GM03348 (cell line): ENCODE results near the gene PTPN1.

Source experiments
- DNase-seq: peaks from one replicate; pipeline ENCODE4 v3.0.0; 2012; ENCODE audit warnings: low spot score

PTPN1 gene

GRCh38 chr20:50513169-50514034 is 3.2 kb downstream of the PTPN1 start:
- peak; percentile 40 for DNase-seq

- DNase-seq, result no peak
Measured at GRCh38 chr20:50514035-50514337, 3.8 kb downstream of the PTPN1 start.

- no peak for DNase-seq
Measured at GRCh38 chr20:50514750-50515149, 4.6 kb downstream of the PTPN1 start.

GRCh38 chr20:50515471-50516106 is 5.4 kb downstream of the PTPN1 start:
- no peak for DNase-seq

GRCh38 chr20:50516180-50516934 is 6.2 kb downstream of the PTPN1 start:
- no peak for DNase-seq

- DNase-seq, result no peak
Measured at GRCh38 chr20:50516935-50517816, 7.0 kb downstream of the PTPN1 start.

GRCh38 chr20:50517817-50518154 is 7.6 kb downstream of the PTPN1 start:
- DNase-seq, result no peak

GRCh38 chr20:50518270-50518721 is 8.1 kb downstream of the PTPN1 start:
- no peak for DNase-seq

GRCh38 chr20:50519036-50519762 is 9.0 kb downstream of the PTPN1 start:
- DNase-seq, result no peak

GRCh38 chr20:50520222-50520880 is 10.2 kb downstream of the PTPN1 start:
- DNase-seq, result no peak

- DNase-seq, result peak; percentile 19
Measured at GRCh38 chr20:50521221-50522052, 11.3 kb downstream of the PTPN1 start.

- DNase-seq, result no peak
Measured at GRCh38 chr20:50522053-50522674, 12.0 kb downstream of the PTPN1 start.

- DNase-seq, result no peak
Measured at GRCh38 chr20:50523552-50524167, 13.5 kb downstream of the PTPN1 start.

GRCh38 chr20:50525681-50526080 is 15.5 kb downstream of the PTPN1 start:
- DNase-seq, result no peak

- DNase-seq, result no peak
Measured at GRCh38 chr20:50526403-50526989, 16.3 kb downstream of the PTPN1 start.

- DNase-seq, result no peak
Measured at GRCh38 chr20:50527068-50527605, 17.0 kb downstream of the PTPN1 start.

GRCh38 chr20:50528129-50528528 is 17.9 kb downstream of the PTPN1 start:
- no peak for DNase-seq

GRCh38 chr20:50528804-50529351 is 18.7 kb downstream of the PTPN1 start:
- DNase-seq, result peak; percentile 30
